BLaER1 treated with 17β-estradiol and CSF1 and Interleukin-3, amounts not matched to agents 10 nM and 100 nM (cell line): ENCODE data around the gene TACC3.

ENCODE experiments used
- H3K27ac ChIP-seq, 11 experiments: shearing (Covaris generic); formaldehyde crosslinking; 2 replicates each; pipeline ENCODE4 v1.8.1; 2022
- H3K27me3 ChIP-seq, 11 experiments: shearing (Covaris generic); formaldehyde crosslinking; 2 replicates each; pipeline ENCODE4 v1.8.1; 2022
- H3K36me3 ChIP-seq, 11 experiments: shearing (Covaris generic); formaldehyde crosslinking; 2 replicates each; pipeline ENCODE4 v1.8.1; 2022
- H3K4me1 ChIP-seq, 10 experiments: shearing (Covaris generic); formaldehyde crosslinking; 2 replicates each; pipeline ENCODE4 v1.8.1; 2022
- H3K4me2 ChIP-seq, 11 experiments: shearing (Covaris generic); formaldehyde crosslinking; 2 replicates each; pipeline ENCODE4 v1.8.1; 2022
- H3K4me3 ChIP-seq, 10 experiments: shearing (Covaris generic); formaldehyde crosslinking; 2 replicates each; pipeline ENCODE4 v1.8.1; 2022
- H3K9ac ChIP-seq, 11 experiments: shearing (Covaris generic); formaldehyde crosslinking; 2 replicates each; pipeline ENCODE4 v1.8.1; 2022
- H3K9me3 ChIP-seq, 11 experiments: shearing (Covaris generic); formaldehyde crosslinking; replicated peaks in 1 of 11; 2 replicates each; pipeline ENCODE4 v1.8.1; 2022
- H4K20me1 ChIP-seq, 11 experiments: shearing (Covaris generic); formaldehyde crosslinking; 2 replicates each; pipeline ENCODE4 v1.8.1; 2022
- Cebpa-rat ChIP-seq, 11 experiments: shearing (Covaris generic); IDR thresholded peaks; 2 replicates each; pipeline ENCODE4 v1.8.1; 2022

Gene TACC3

GRCh38 chr4:1786544-1787362 lies 65.4 kb downstream of the TACC3 start:
- Histone ChIP-seq H3K9ac (no peak overlapping the region), H3K36me3 (no peaks in the 10 kb centered on the region), H3K4me2 (peak overlapping the region in 9 of 11 experiments; percentile 16 to 78 (median 44); a peak in 15 of 22 replicates), H3K4me1 (peaks cover 11 to 50% (median 43%) of the 10 kb centered on the region in 10 experiments; a peak in 18 of 20 replicates), H3K27ac (no peak overlapping the region), H4K20me1 (peaks cover 0 to 54% (median 9%) of the 10 kb centered on the region in 11 experiments; a peak in 8 of 22 replicates), H3K4me3 (no peak overlapping the region), H3K9me3 (no peaks in the 10 kb centered on the region), H3K27me3 (peaks cover 7 to 24% (median 17%) of the 10 kb centered on the region in 11 experiments; a peak in 19 of 22 replicates)
- no peak for TF ChIP-seq Cebpa-rat (IDR thresholded peaks at IDR 0.05)

- no peak overlapping the region for H3K27ac ChIP-seq
- TF ChIP-seq Cebpa-rat (IDR thresholded peaks at IDR 0.05) = no peak
- H3K4me1 ChIP-seq = peaks cover 11 to 44% (median 38%) of the 10 kb centered on the region in 10 experiments; a peak in 18 of 20 replicates
- no peak overlapping the region for H3K4me2 ChIP-seq
- no peaks in the 10 kb centered on the region for H3K36me3 ChIP-seq
- H4K20me1 ChIP-seq = peaks cover 0 to 61% (median 14%) of the 10 kb centered on the region in 11 experiments; a peak in 12 of 22 replicates
- no peak overlapping the region for H3K9ac ChIP-seq
- H3K9me3 ChIP-seq = no peaks in the 10 kb centered on the region
- no peak overlapping the region for H3K4me3 ChIP-seq
- H3K27me3 ChIP-seq = peaks cover 15 to 32% (median 24%) of the 10 kb centered on the region in 11 experiments
Observed at GRCh38 chr4:1787411-1788077, 66.2 kb downstream of the TACC3 start.

GRCh38 chr4:1788254-1788973 lies 67.1 kb downstream of the TACC3 start:
- H3K9ac ChIP-seq = no peak overlapping the region
- no peak overlapping the region for H3K4me2 ChIP-seq

GRCh38 chr4:1789552-1789951 lies 68.2 kb downstream of the TACC3 start:
- Histone ChIP-seq H3K36me3 (no peaks in the 10 kb centered on the region), H3K4me1 (peaks cover 11 to 40% (median 35%) of the 10 kb centered on the region in 10 experiments), H4K20me1 (peaks cover 0 to 65% (median 20%) of the 10 kb centered on the region in 11 experiments; a peak in 18 of 22 replicates), H3K4me3 (no peak overlapping the region), H3K27me3 (peaks cover 34 to 48% (median 42%) of the 10 kb centered on the region in 11 experiments), H3K27ac (no peak overlapping the region), H3K9ac (no peak overlapping the region), H3K4me2 (no peak overlapping the region), H3K9me3 (no peaks in the 10 kb centered on the region)
- TF ChIP-seq Cebpa-rat (IDR thresholded peaks at IDR 0.05) = no peak

More at GRCh38 chr4:1788254-1788973, 67.1 kb downstream of the TACC3 start:
- Histone ChIP-seq H4K20me1 (peaks cover 0 to 65% (median 18%) of the 10 kb centered on the region in 11 experiments; a peak in 12 of 22 replicates), H3K36me3 (no peaks in the 10 kb centered on the region), H3K27me3 (peaks cover 22 to 40% (median 33%) of the 10 kb centered on the region in 11 experiments), H3K27ac (no peak overlapping the region), H3K4me3 (no peak overlapping the region), H3K4me1 (peaks cover 11 to 42% (median 36%) of the 10 kb centered on the region in 10 experiments; a peak in 18 of 20 replicates), H3K9me3 (no peaks in the 10 kb centered on the region)
- TF ChIP-seq Cebpa-rat (IDR thresholded peaks at IDR 0.05) = no peak

GRCh38 chr4:1790005-1790404 lies 68.7 kb downstream of the TACC3 start:
- TF ChIP-seq Cebpa-rat (IDR thresholded peaks at IDR 0.05) = no peak
- no peak overlapping the region for H3K9ac ChIP-seq
- no peaks in the 10 kb centered on the region for H3K36me3 ChIP-seq
- peaks cover 0 to 65% (median 23%) of the 10 kb centered on the region in 11 experiments; a peak in 18 of 22 replicates for H4K20me1 ChIP-seq
- H3K4me2 ChIP-seq = no peak overlapping the region
- H3K9me3 ChIP-seq = no peaks in the 10 kb centered on the region
- H3K27ac ChIP-seq = no peak overlapping the region
- peaks cover 13 to 40% (median 35%) of the 10 kb centered on the region in 10 experiments for H3K4me1 ChIP-seq
- H3K27me3 ChIP-seq = peaks cover 38 to 53% (median 44%) of the 10 kb centered on the region in 11 experiments
- no peak overlapping the region for H3K4me3 ChIP-seq

GRCh38 chr4:1792158-1792831 lies 71.0 kb downstream of the TACC3 start:
- H3K4me2 ChIP-seq = peak overlapping the region; percentile 96 to 100 (median 100); a peak in 20 of 22 replicates
- H3K4me3 ChIP-seq = peak overlapping the region in 6 of 10 experiments; percentile 38 to 75 (median 66); a peak in 6 of 20 replicates
- no peak for TF ChIP-seq Cebpa-rat (IDR thresholded peaks at IDR 0.05)
- no peak overlapping the region for H3K27ac ChIP-seq
- no peak overlapping the region for H3K9ac ChIP-seq
- peaks cover 61 to 75% (median 67%) of the 10 kb centered on the region in 11 experiments for H3K27me3 ChIP-seq
- no peaks in the 10 kb centered on the region for H3K36me3 ChIP-seq
- H3K4me1 ChIP-seq = peaks cover 14 to 26% (median 19%) of the 10 kb centered on the region in 10 experiments
- no peaks in the 10 kb centered on the region for H3K9me3 ChIP-seq
- H4K20me1 ChIP-seq = peaks cover 0 to 66% (median 34%) of the 10 kb centered on the region in 11 experiments; a peak in 18 of 22 replicates

- peak within 1 kb of the TSS; percentile 45 to 77 (median 71); a peak in 21 of 22 replicates for H3K9ac ChIP-seq
Observed at GRCh38 chr4:1792832-1793495, 71.6 kb downstream of the TACC3 start, which contains the start of gene FGFR3. FGFR3 (plus strand) TSS chr4:1793293; CDS start chr4:1793935, 642 bp downstream.

More at GRCh38 chr4:1792832-1793495, 71.6 kb downstream of the TACC3 start, which contains the start of gene FGFR3:
- H4K20me1 ChIP-seq = peaks cover 0 to 68% (median 34%) of the 10 kb centered on the region in 11 experiments; a peak in 18 of 22 replicates
- H3K4me2 ChIP-seq = peak within 1 kb of the TSS; percentile 96 to 100 (median 100)
- H3K27me3 ChIP-seq = peaks cover 68 to 82% (median 74%) of the 10 kb centered on the region in 11 experiments
- peak within 1 kb of the TSS; percentile 59 to 75 (median 66) for H3K4me3 ChIP-seq
- H3K27ac ChIP-seq = no peak within 1 kb of the TSS
- H3K9me3 ChIP-seq = no peaks in the 10 kb centered on the region
- no peaks in the 10 kb centered on the region for H3K36me3 ChIP-seq
- peaks cover 14 to 26% (median 19%) of the 10 kb centered on the region in 10 experiments for H3K4me1 ChIP-seq
- TF ChIP-seq Cebpa-rat (IDR thresholded peaks at IDR 0.05) = no peak
